GM12892 (cell line): Measurements from ENCODE around the gene FAHD1.
A peak's percentile ranks its signal among the peaks of the same experiment; 100 is the strongest.

Experiments
- DNase-seq: peaks from one replicate; pipeline ENCODE4 v3.0.0; 2011; ENCODE audit not compliant: insufficient read length
- FAIRE-seq: peaks from 2 replicates; lab custom pipeline; 2011; peaks lifted over from hg19 to GRCh38; lab: Jason Lieb, UNC
- POLR2A ChIP-seq: IDR thresholded peaks from 2 replicates; pipeline ENCODE4 v1.6.1; 2011; ENCODE audit warnings: low read depth, low read length, control low read depth
- POLR2AphosphoS5 ChIP-seq: IDR thresholded peaks from 2 replicates; pipeline ENCODE4 v1.6.1; 2011; ENCODE audit warnings: low read depth, low read length, control low read depth
- TAF1 ChIP-seq: IDR thresholded peaks from 2 replicates; pipeline ENCODE4 v1.6.1; 2011; ENCODE audit warnings: low read depth, mild to moderate bottlenecking, control low read depth, low read length, borderline replicate concordance

The FAHD1 gene

GRCh38 chr16:1820096-1820945, 6.7 kb upstream of the FAHD1 start:
- no peak for DNase-seq
- TF ChIP-seq TAF1 = no peak
- no peak for TF ChIP-seq POLR2A
- no peak for TF ChIP-seq POLR2AphosphoS5
- FAIRE-seq = no peak

GRCh38 chr16:1820946-1821290, 6.1 kb upstream of the FAHD1 start:
- TF ChIP-seq POLR2AphosphoS5 = no peak
- TF ChIP-seq TAF1 = no peak
- no peak for TF ChIP-seq POLR2A
- DNase-seq = no peak
- no peak for FAIRE-seq

GRCh38 chr16:1821861-1822611, 5.0 kb upstream of the FAHD1 start:
- DNase-seq (no peak), FAIRE-seq (no peak)
- no peak for TF ChIP-seq POLR2A
- no peak for TF ChIP-seq POLR2AphosphoS5
- TF ChIP-seq TAF1 = no peak

- FAIRE-seq (no peak), DNase-seq (no peak)
- TF ChIP-seq POLR2A = no peak
- TF ChIP-seq POLR2AphosphoS5 = no peak
- no peak for TF ChIP-seq TAF1
Observed at GRCh38 chr16:1822801-1823200, 4.2 kb upstream of the FAHD1 start.

GRCh38 chr16:1823821-1824220, 3.2 kb upstream of the FAHD1 start:
- no peak for DNase-seq
- TF ChIP-seq POLR2A (no peak), POLR2AphosphoS5 (no peak), TAF1 (no peak)
- peak; percentile 17 for FAIRE-seq

GRCh38 chr16:1825381-1825863, 1.6 kb upstream of the FAHD1 start:
- TF ChIP-seq TAF1 = no peak
- no peak for TF ChIP-seq POLR2AphosphoS5
- TF ChIP-seq POLR2A = no peak
- no peak for DNase-seq
- no peak for FAIRE-seq

- no peak for TF ChIP-seq TAF1
- TF ChIP-seq POLR2AphosphoS5 = no peak
- no peak for TF ChIP-seq POLR2A
- FAIRE-seq (peak; percentile 30), DNase-seq (no peak)
Observed at GRCh38 chr16:1825864-1826690, 929 bp upstream of the FAHD1 start.

GRCh38 chr16:1828645-1829410, 1.8 kb downstream of the FAHD1 start:
- DNase-seq (no peak), FAIRE-seq (no peak)

GRCh38 chr16:1830213-1830612, 3.2 kb downstream of the FAHD1 start:
- TF ChIP-seq POLR2A = no peak
- no peak for TF ChIP-seq POLR2AphosphoS5
- TF ChIP-seq TAF1 = no peak
- DNase-seq (no peak), FAIRE-seq (no peak)

More at GRCh38 chr16:1828645-1829410, 1.8 kb downstream of the FAHD1 start:
- TF ChIP-seq POLR2A (no peak), POLR2AphosphoS5 (no peak)
